K562 (cell line): Measurements from ENCODE around the gene DTX3. TPM values are rescaled to one million over a fixed set of nuclear protein-coding genes. Genes with fewer than 3 reads are reported as not detected.

Experiments
- CXXC5 ChIP-seq: fragments of 250-450 bp; sonication (Bioruptor Pico); IDR thresholded peaks from 2 replicates; pipeline ENCODE4 v1.8.0; 2022; ENCODE audit warnings: inconsistent platforms, mild to moderate bottlenecking, moderate library complexity
- EP300 ChIP-seq: IDR thresholded peaks from 2 replicates; pipeline ENCODE4 v1.6.1; 2012; ENCODE audit warnings: low read length, improper control_type of control experiment
- HMGN3 ChIP-seq: IDR thresholded peaks from 2 replicates; pipeline ENCODE4 v1.6.1; 2011; ENCODE audit warnings: borderline replicate concordance, low read depth, mild to moderate bottlenecking, mixed read lengths, low read length; ENCODE audit not compliant: insufficient read length; ENCODE audit errors: extremely low read depth
- HNRNPLL ChIP-seq: fragments of 200-400 bp; formaldehyde crosslinking; IDR thresholded peaks from 2 replicates; pipeline ENCODE4 v1.6.1; 2017; ENCODE audit warnings: low read length, low read depth, mild to moderate bottlenecking; ENCODE audit not compliant: poor library complexity, severe bottlenecking
- JUN ChIP-seq, 2 experiments: sonication (generic) in 1 of 2; formaldehyde crosslinking in 1 of 2; IDR thresholded peaks; 2 replicates each; pipeline versions ENCODE4 v1.6.1 to v1.8.0; 2012 to 2022; ENCODE audit warnings: borderline replicate concordance in 2 of 2, mild to moderate bottlenecking in 2 of 2, improper control_type of control experiment in 1 of 2, low read depth in 1 of 2, low read length in 1 of 2, missing genetic modification reagents in 1 of 2
- JUND ChIP-seq, 2 experiments: IDR thresholded peaks; 2 replicates in 1 of 2; 3 replicates in 1 of 2; pipeline ENCODE4 v1.6.1; 2011; ENCODE audit warnings: borderline replicate concordance in 2 of 2, low read depth in 2 of 2, low read length in 2 of 2, improper control_type of control experiment in 1 of 2, missing biosample characterization in 1 of 2, missing genetic modification characterization in 1 of 2, missing genetic modification reagents in 1 of 2
- MIER1 ChIP-seq: fragments of 450-650 bp; IDR thresholded peaks from 2 replicates; pipeline ENCODE4 v1.6.1; 2016; ENCODE audit warnings: antibody characterized with exemption, mild to moderate bottlenecking, low read depth
- PCBP2 ChIP-seq: fragments of 200-400 bp; formaldehyde crosslinking; IDR thresholded peaks from 2 replicates; pipeline ENCODE4 v1.6.1; 2018; ENCODE audit warnings: low read length, low read depth, mild to moderate bottlenecking, moderate library complexity; ENCODE audit not compliant: poor library complexity, severe bottlenecking
- RBFOX2 ChIP-seq: fragments of 200-400 bp; formaldehyde crosslinking; IDR thresholded peaks from 2 replicates; pipeline ENCODE4 v1.6.1; 2017; ENCODE audit warnings: low read depth, mild to moderate bottlenecking, low read length, moderate library complexity
- RFX5 ChIP-seq: IDR thresholded peaks from 2 replicates; pipeline ENCODE4 v1.6.1; 2011; ENCODE audit warnings: low read depth, mild to moderate bottlenecking, improper control_type of control experiment, low read length
- SOX6 ChIP-seq: fragments of 450-650 bp; IDR thresholded peaks from 2 replicates; pipeline ENCODE4 v1.6.1; 2014; ENCODE audit warnings: mild to moderate bottlenecking
- SP2 ChIP-seq: IDR thresholded peaks from 2 replicates; pipeline ENCODE4 v1.6.1; 2011; ENCODE audit warnings: mild to moderate bottlenecking, low read depth, low read length, moderate library complexity; ENCODE audit not compliant: poor library complexity, severe bottlenecking; ENCODE audit errors: extremely low read depth
- SREBF1 ChIP-seq: fragments of 150-350 bp; IDR thresholded peaks from 2 replicates; pipeline ENCODE4 v1.6.1; 2014; ENCODE audit warnings: antibody characterized with exemption, low read depth, low read length, borderline replicate concordance
- TCF3 ChIP-seq: sonication (generic); formaldehyde crosslinking; IDR thresholded peaks from 2 replicates; pipeline ENCODE4 v1.4.0; 2020; ENCODE audit warnings: mild to moderate bottlenecking, missing genetic modification reagents
- ZBTB43 ChIP-seq: sonication (generic); formaldehyde crosslinking; IDR thresholded peaks from 2 replicates; pipeline ENCODE4 v1.8.0; 2023; ENCODE audit warnings: mild to moderate bottlenecking, missing genetic modification reagents
- ZC3H11A ChIP-seq: IDR thresholded peaks from 2 replicates; pipeline ENCODE4 v1.6.1; 2012; ENCODE audit warnings: low read depth, low read length, improper control_type of control experiment
- ZNF253 ChIP-seq: fragments of 250-450 bp; sonication (Bioruptor Pico); conservative IDR thresholded peaks from 2 replicates; pipeline ENCODE4 v1.6.1; 2021; ENCODE audit warnings: mild to moderate bottlenecking
- ZNF3 ChIP-seq: fragments of 250-450 bp; sonication (Bioruptor Pico); IDR thresholded peaks from 2 replicates; pipeline ENCODE4 v1.5.0; 2021; ENCODE audit warnings: mild to moderate bottlenecking, moderate library complexity
- ZNF764 ChIP-seq: fragments of 250-450 bp; sonication (Bioruptor Pico); IDR thresholded peaks from 2 replicates; pipeline ENCODE4 v1.4.0; 2020; ENCODE audit warnings: low read depth, mild to moderate bottlenecking, moderate library complexity
- polyA plus RNA-seq, 8 experiments: library from polyadenylated mRNA; depleted of rRNA in 4 of 8; stranded (reverse) in 5 of 8; unstranded in 3 of 8; fragments of >200 nt; fragmentation: Nextera tagmentation in 2 of 8; fragmentation: Illumina TruSeq in 1 of 8; extraction: Ambion mirVana in 2 of 8; extraction: Trizol in 1 of 8; gene quantifications; 2 replicates each; pipeline versions ENCODE4 v1.2.1 to v1.2.3, GENCODE V29; 2011 to 2014; ENCODE audit warnings: inconsistent platforms in 1 of 8, missing spikeins in 1 of 8
- total RNA-seq, 7 experiments: library from RNA; depleted of rRNA in 6 of 7; stranded (reverse); fragments of >200 nt in 6 of 7; fragmentation: Illumina TruSeq in 2 of 7; extraction: Trizol in 2 of 7; gene quantifications; 2 replicates each; pipeline versions ENCODE4 v1.2.1 to v1.2.3, GENCODE V29; 2011 to 2021; ENCODE audit warnings: low replicate concordance in 1 of 7
- TF ChIP-seq, protein P1 (sequence below): fragments of 450-650 bp; IDR thresholded peaks from 2 replicates; pipeline ENCODE4 v1.6.1; 2018; ENCODE audit not compliant: partially characterized antibody

DTX3 gene
- total and polyA plus RNA-seq, 9 of the 15 experiments (the other 6 are each of a cell fraction or from before 2014, with no cell fraction given) = 0.03 to 0.09 (median 0.06) TPM; not detected in 6

DNA sequence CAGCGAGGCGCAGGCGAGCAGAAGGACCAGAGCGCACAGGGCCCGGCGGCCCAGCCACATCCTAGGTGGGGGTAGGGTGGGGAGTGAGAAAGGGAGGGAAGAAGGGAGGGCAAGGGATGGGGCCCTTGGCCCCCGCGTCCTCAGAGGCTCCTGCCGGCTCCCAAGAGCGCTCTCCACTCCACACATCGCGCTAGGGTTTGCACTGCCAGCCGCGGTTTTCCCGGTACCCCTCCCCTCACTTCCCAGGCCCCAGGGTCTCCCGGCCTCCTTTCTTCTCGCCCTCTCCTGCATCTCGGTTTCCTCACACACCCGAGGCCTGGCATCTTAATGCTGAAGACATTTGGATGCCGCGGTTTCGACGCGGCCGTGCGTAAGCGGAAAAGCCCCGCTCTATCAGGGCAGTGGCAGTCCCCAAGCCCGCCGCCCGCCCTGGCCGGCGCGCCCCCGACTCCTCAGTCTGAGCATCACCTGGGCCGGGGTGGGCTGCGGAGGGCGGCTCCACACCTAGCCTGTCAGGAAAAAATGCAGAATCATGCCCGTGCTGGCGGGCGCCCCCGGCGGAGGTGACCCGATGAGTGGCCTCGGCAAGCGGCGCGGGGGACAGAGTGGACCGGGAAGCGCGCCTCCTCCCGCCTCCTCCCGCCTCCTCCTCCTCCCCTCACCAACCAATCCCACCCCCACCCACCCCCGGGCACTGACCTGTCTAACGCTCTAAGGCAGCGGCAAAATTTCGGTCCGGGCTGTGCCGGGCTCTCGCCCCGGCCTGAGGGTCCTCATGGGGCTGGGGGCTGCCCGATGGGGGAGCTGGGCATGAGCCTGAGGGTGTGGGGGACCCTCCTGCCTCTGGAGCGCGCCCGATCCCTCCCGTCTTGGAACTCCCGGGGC lies 27.7 kb downstream of the DTX3 start (continued):
- TF ChIP-seq MIER1 = no peak
- no peak for TF ChIP-seq SP2
- no peak for TF ChIP-seq ZNF764 (CRISPR knock-in tag)
- TF ChIP-seq ZNF253 (CRISPR knock-in tag) = no peak
- no peak for TF ChIP-seq RFX5
- TF ChIP-seq EP300 = no peak
- TF ChIP-seq PCBP2 = peak; percentile 35
- TF ChIP-seq RBFOX2 = peak; percentile 51; the same call in 1 of the 2 replicates
- no peak for TF ChIP-seq JUN (IDR thresholded peaks at IDR 0.05; ENCODE audit: borderline replicate concordance, low read depth, low read length)
- no peak for TF ChIP-seq JUN (CRISPR knock-in tag; IDR thresholded peaks at IDR 0.05; ENCODE audit: borderline replicate concordance)
- TF ChIP-seq, protein P1, sequence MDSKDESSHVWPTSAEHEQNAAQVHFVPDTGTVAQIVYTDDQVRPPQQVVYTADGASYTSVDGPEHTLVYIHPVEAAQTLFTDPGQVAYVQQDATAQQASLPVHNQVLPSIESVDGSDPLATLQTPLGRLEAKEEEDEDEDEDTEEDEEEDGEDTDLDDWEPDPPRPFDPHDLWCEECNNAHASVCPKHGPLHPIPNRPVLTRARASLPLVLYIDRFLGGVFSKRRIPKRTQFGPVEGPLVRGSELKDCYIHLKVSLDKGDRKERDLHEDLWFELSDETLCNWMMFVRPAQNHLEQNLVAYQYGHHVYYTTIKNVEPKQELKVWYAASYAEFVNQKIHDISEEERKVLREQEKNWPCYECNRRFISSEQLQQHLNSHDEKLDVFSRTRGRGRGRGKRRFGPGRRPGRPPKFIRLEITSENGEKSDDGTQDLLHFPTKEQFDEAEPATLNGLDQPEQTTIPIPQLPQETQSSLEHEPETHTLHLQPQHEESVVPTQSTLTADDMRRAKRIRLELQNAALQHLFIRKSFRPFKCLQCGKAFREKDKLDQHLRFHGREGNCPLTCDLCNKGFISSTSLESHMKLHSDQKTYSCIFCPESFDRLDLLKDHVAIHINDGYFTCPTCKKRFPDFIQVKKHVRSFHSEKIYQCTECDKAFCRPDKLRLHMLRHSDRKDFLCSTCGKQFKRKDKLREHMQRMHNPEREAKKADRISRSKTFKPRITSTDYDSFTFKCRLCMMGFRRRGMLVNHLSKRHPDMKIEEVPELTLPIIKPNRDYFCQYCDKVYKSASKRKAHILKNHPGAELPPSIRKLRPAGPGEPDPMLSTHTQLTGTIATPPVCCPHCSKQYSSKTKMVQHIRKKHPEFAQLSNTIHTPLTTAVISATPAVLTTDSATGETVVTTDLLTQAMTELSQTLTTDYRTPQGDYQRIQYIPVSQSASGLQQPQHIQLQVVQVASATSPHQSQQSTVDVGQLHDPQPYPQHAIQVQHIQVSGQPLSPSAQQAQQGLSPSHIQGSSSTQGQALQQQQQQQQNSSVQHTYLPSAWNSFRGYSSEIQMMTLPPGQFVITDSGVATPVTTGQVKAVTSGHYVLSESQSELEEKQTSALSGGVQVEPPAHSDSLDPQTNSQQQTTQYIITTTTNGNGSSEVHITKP = no peak
- no peak for TF ChIP-seq TCF3 (CRISPR knock-in tag)
- TF ChIP-seq HNRNPLL = no peak
- TF ChIP-seq JUND (IDR thresholded peaks at IDR 0.05; ENCODE audit: borderline replicate concordance, low read depth, low read length) = no peak
- no peak for TF ChIP-seq JUND (tag; IDR thresholded peaks at IDR 0.05; ENCODE audit: borderline replicate concordance, low read depth, low read length)
- TF ChIP-seq HMGN3 = peak; percentile 15
- no peak for TF ChIP-seq ZNF3 (CRISPR knock-in tag)
- TF ChIP-seq SOX6 = no peak
- no peak for TF ChIP-seq ZC3H11A
- no peak for TF ChIP-seq ZBTB43 (CRISPR knock-in tag)
- no peak for TF ChIP-seq CXXC5 (CRISPR knock-in tag)
- no peak for TF ChIP-seq SREBF1
